NCI-H526 (cell line): ENCODE measurements around the gene LRCH1.
"Not testable (repeated sequence)": the region's sequence is repeated elsewhere in the genome, so short reads cannot be mapped to it uniquely, and the experiment has no call there.

ENCODE experiments used
- DNase-seq, 2 experiments: peaks; one replicate each; lab custom pipeline; 2025; lab: John Stamatoyannopoulos, UW

LRCH1 gene

GRCh38 chr13:46552889-46553520, at the start of gene LRCH1:
LRCH1 (plus strand) TSS chr13:46553170; CDS start chr13:46553397, 227 bp downstream.
- peak; percentile 88 to 98 for DNase-seq

- no peak for DNase-seq
Observed at GRCh38 chr13:46504036-46504435, 48.9 kb upstream of the LRCH1 start.

GRCh38 chr13:46507981-46508380, 45.0 kb upstream of the LRCH1 start:
- no peak for DNase-seq

GRCh38 chr13:46509981-46510380, 43.0 kb upstream of the LRCH1 start:
- no peak for DNase-seq

- no peak for DNase-seq
Observed at GRCh38 chr13:46515803-46516202, 37.2 kb upstream of the LRCH1 start.

GRCh38 chr13:46516599-46517338, 36.2 kb upstream of the LRCH1 start:
- DNase-seq: no peak

GRCh38 chr13:46517748-46518147, 35.2 kb upstream of the LRCH1 start:
- not testable (repeated sequence) for DNase-seq

- no peak for DNase-seq
Observed at GRCh38 chr13:46519182-46519581, 33.8 kb upstream of the LRCH1 start.

GRCh38 chr13:46520166-46520565, 32.8 kb upstream of the LRCH1 start:
- no peak for DNase-seq

- DNase-seq: no peak
Observed at GRCh38 chr13:46521486-46521885, 31.5 kb upstream of the LRCH1 start.

GRCh38 chr13:46521921-46522747, 30.8 kb upstream of the LRCH1 start:
- DNase-seq: no peak

GRCh38 chr13:46522748-46523030, 30.3 kb upstream of the LRCH1 start:
- no peak for DNase-seq

GRCh38 chr13:46523972-46524752, 28.8 kb upstream of the LRCH1 start:
- no peak for DNase-seq

- peak in 1 of 2 experiments; percentile 27 for DNase-seq
Observed at GRCh38 chr13:46526100-46526735, 26.8 kb upstream of the LRCH1 start.

- peak in 1 of 2 experiments; percentile 38 for DNase-seq
Observed at GRCh38 chr13:46526740-46527139, 26.2 kb upstream of the LRCH1 start.

- DNase-seq: peak; percentile 91 to 93
Observed at GRCh38 chr13:46527237-46527636, 25.7 kb upstream of the LRCH1 start.

GRCh38 chr13:46529216-46529919, 23.6 kb upstream of the LRCH1 start:
- no peak for DNase-seq

GRCh38 chr13:46530084-46530935, 22.7 kb upstream of the LRCH1 start:
- no peak for DNase-seq

GRCh38 chr13:46531953-46532352, 21.0 kb upstream of the LRCH1 start:
- no peak for DNase-seq

GRCh38 chr13:46535002-46535401, 18.0 kb upstream of the LRCH1 start:
- DNase-seq: no peak
